GM18873 (cell line): ENCODE data around the gene LRRC8B.

ENCODE experiments used
- ATAC-seq: cut with Tn5 transposase; IDR thresholded peaks from one replicate; pipeline ENCODE4 v1.9.1; 2021; ENCODE audit warnings: mild to moderate bottlenecking, moderate library complexity, moderate number of reproducible peaks; ENCODE audit not compliant: unreplicated experiment, low FRiP score

Gene LRRC8B

DNA sequence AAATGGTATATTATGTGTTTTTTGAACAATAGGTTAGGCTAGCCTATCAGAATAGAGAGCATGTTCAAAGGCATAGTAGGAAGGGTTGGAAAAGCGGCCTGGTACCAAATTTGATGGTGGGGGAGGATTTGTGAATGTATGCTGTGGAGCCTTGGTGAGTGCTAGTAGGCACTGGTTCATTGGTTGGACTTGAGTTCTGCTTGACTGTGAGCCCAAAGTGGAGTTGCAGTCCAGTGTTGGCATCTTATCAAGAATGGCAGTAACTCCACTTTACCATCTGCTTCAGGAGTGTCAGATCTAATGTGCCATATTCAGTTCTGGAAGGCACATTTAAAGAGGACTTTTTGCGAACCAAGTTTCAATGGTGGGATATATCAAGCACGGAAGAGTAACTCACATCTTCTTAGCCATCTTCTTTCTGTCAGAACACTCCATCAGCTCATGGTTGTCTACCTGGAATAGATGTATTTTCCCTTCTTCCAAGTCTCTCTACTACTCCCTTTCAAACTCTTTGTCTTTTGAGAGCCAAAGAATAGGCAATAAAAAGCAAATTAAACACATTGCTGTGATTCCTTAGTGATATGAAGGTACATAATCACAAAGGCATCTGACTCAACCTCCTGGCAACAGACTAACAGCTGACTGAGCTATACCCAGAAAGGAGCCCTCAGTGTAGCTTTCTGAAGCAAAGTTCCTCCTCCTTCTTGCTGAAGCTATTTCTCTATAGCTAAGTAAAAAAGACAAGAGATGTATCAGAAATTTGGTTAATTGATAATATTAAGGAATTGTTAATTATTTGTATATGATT is 21.7 kb downstream of the LRRC8B start:
- ATAC-seq = no peak

DNA sequence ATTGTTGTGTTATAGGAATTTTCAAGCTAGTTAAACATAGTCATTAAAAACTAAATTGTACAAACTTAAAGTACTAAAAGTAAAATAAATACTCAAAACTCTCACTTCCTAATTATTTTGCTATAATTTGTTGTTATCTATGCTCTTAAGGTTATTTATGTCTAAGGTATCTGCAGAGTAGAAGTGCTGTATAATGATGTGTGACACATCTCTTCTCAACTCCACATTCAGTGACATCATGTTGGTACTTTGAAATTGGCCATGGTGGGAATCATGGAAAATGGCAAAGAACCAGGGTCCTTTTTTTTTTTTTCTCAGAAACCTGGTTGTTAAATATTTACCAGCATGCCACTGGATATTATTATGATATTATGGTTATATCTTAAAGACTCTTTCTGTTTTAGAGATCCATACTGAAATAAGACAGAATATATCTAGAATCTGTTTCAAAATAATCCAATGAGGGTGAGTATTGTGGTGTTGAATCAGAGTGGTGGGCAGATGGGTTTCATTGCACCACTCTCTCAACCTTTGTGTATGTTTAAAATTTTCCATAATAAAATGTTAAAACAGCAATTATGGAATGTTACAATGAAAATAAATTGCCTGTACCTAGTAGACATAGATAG is 22.4 kb downstream of the LRRC8B start:
- ATAC-seq = no peak

DNA sequence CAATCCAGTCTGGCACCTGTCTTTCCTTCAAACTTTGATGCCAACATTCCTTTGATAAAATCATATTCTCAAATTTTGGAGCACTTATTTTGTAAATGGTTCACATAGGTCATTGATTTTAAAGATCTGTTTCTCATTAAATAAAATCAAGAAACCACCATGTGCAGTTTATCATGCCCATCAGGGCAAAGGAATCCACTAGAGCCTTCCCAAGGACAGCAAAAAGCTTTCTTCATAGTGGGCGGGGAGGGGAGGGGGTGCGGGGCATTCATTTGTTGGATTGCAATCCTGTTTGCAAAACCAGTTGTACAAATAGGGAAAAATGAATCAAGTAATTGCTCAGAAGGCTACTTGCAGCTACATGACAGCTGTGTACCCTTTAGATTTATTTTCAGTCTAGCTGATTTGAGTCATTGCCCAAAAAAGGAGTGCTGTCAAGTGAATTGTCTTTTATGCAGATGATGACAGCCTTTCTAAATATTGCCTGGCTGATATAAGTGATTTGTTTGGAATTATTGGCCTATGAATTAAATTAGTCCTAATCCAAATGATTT is 23.0 kb downstream of the LRRC8B start:
- no peak for ATAC-seq

DNA sequence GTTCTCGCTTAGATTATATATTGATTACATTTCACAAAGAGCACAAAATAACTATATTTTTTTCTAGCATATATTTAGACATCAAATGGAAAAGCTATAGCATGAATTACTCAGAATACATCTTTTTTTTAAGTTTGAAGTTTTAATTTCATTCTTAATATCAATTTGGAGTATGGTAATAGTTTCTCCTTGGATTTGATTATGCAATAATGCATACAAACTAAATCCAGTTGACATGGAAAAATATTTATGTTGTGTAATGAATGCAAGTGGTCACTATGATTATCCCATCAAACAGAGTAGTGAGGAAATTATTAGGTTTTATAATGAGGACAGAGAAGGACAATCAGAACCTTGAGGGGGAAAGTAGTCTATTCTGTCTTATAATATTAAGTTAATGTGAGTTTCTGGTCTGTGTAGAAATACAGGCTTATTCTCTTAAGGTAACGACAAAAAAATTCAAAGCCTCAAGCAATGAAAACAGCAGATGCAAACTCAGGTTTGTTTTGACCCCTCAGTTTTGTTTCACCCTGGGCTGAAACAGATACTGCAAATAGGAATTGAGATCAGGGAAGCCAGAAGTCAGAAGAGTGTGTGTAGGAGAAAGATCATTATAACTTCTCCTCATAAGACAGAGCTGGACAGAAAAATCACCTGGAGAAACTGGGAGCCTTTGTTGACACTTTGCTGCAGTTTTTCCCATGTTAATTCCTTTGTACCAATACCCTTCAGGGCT is 23.7 kb downstream of the LRRC8B start:
- ATAC-seq = no peak

DNA sequence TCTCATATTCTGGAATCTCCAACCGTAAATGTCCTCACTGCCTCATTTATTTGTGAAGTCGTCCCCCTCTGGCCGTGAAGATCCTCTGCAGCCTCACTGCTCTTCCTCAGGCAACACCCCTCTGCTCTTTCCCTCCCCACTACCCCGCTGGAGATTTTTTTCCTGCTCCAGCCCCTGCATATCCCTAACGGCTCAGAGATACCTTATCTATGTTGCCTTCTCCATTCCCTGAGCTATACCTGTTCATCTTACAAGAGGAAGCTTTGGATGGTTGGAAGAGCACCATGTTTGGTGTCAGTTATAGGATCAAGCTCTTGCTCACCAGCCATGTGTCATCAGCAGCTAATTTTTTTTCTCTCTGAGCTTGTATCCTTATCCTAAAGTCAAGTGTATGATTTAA is 26.4 kb downstream of the LRRC8B start:
- ATAC-seq = no peak

DNA sequence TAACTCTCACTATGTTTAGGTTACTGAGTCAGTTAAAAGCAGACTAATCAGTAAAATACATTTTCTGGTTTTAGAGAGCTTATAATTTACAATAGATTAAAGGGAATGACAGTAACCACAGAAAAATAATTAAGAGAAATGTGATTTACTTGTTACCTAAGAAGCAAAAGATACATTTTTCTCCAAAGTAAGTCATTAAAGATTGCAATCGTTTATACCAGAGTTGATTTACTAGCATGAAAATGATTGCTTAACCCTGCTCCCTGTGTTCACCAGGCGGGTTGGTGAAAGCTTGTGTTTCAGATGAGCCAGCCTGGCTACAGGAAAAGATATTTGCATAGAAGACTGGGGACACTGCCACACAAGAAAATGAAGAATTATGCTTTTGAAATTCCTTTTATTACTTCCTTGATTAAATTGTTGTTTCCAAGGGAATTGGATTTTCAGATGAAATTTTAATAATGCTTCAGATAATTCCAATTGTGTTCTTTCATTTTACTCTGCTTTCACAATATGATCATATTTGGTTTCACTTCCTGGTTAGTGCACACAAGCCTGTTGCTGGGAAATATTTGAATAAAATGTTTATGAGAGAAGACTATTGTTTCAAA is 27.9 kb downstream of the LRRC8B start:
- peak; percentile 91 for ATAC-seq

DNA sequence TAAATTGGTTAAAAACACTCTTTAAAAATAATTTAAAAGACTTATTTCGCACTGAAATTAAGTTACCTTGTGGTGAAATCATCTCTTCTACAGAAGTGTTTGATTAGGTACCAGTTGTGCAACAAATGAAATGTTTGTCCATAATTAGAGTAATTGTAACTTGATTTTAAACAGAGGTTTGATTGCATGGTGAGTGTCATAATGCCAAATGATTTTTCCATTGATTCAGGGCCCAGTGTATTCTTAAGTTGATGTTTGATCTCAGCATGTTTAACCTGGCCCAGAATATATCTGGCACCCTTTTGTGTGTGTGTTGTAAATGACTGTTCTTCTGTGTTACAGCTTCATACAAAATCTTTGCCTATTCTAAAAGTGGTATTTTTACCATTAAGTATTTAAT is 28.5 kb downstream of the LRRC8B start:
- no peak for ATAC-seq

DNA sequence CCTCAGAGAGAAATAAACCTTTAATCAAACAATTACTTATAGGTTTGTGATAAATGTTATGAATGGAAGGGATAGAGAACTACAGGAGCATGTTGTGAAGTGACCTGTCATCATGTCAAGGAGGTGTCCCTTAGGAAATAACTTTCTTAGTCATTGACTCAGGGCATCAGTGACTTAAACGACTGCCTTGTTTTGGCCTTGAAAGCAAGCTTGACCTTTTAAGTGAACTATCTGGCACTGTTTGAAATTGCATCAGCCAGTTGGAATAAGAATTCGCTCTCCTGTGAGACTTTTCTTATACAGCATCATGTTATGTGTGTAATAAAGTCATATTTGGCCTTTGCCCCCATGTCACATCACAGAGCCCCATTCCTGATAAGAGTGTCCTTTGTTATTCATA is 30.9 kb downstream of the LRRC8B start:
- no peak for ATAC-seq

DNA sequence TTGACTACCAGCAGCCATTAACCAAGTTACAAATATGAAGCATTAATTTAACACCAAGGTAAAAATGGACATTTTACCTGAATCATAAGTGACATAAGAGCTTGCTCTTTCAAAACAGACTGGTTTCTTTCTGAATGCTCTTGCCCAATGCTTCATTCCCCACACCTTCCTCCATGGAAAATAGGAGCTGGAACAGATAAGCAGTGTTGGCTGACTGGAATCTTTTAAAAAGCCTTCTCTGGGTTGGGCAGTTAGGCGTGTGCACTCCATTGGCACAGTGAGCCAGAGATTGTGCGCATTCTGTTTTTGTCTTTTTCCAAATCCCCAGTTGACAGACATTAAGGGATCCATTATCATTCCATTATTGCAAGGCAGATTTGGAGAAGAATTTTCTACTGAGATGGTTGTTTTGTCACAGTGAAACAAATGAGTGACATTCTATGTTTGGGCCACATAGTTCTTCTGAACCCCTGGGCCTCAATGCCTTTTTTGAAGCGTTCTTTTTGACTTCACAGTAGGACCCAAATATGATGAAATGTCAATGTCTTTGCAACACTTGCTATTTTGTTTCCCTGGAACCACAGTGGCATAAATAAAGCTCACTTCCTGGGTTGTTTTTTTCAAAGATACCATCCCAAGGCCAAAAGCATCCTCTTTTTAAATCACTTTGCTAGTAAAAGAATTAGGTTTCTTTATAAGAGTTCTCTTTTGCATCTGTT is 32.3 kb downstream of the LRRC8B start:
- ATAC-seq = no peak

DNA sequence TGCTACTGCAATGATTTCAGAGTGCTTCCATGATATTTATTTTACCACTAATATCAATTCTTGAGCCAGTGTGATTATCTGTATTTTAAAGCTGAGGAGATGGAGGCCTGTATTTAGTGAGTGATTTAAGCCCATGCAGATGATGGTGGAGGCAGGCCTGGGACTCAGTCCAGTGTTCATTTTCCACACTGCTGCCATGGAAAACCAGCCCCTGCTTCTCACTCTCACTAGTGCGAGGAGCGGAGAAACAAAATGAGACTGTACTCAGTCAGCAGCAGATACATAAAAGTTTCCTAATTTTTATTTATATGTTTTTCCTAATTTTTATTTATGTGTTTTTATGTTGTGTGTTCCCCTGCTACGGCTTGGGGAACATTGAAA is 32.8 kb downstream of the LRRC8B start:
- no peak for ATAC-seq

DNA sequence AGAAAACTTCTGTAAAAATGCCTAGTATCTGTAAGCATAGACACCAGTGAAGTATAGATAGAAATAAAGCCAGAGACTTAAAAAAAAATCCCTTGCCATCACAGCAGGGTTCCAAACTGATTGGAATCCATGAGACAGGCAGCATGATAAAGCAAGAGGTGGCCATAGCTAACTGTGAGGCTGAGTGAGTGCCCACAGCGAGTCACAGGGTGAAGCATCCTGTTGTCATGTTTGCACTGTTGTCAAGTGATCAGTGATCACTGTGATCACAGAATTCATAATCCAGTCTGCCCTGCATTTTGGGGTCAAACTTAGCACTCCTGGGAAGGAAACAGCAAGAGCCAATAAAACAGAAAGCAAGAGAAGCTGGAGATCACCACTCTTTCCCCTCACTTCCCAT is 33.3 kb downstream of the LRRC8B start:
- no peak for ATAC-seq

DNA sequence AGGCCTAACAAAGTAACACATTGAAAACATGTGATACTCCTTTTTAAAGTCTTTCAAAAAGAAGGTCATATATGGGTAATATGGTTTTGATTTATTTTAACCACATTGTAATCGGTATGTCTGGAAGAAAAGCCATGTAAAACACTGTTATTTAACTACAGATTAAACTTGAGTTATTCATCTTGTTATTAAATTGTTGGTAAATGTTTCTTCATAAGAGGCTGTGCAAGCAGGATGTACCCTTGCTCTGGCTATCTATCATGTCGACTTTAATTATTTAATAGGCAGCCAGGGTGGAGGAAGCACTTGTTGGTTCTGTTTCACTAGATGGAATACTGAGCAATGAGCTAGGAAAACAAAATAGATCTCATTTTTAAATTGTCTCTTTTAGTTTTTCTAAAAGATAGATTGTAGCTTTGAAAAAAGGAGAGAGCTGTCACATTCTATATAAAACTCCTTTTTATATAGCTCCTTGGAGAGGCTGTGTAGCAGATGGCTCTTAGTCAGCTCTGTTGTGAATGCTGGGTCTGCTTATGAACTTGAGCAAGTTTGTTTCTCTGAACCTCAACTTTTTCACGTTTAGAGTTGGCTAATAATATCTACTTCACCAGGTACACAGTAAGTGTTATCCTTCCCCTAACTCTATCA is 39.5 kb downstream of the LRRC8B start:
- ATAC-seq = no peak

DNA sequence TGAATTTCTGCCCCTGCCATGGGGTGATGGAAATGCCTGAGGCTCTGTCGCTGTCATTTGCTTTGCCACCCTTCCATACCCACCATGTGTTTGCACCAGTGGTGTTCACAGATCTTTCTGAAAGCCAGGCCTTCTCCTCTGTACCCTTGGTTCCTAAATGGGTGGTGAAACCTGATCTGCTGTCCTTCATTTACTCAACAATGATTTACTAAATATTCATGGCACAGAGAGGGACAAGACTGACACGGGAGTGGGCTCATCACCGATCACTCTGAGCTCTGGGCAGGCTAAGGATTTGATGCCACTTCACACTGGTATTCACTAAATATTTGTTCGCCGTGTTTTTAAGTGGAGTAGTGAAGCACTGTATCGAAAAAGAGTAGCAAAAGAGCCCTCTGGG is 40.9 kb downstream of the LRRC8B start:
- ATAC-seq = no peak

DNA sequence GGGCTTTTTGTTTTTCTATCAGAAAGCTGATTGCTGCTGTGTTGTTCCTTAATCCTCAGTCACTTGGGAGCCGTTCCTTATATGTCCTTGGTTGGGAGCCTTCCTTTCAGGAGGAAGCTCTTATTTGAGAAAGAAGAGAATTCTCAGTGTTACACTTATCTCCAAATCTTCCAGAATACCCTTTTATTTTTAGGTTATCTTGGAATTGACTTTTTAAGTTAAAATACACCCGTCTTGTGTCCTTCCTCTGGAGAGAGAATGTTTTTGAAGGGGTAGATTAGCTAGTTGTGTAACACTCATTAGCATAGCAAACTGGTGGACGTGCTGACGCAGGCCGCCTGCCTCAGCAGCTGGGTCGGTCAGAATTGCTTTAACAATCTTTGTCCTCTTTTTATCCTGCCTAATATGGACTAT is 42.1 kb downstream of the LRRC8B start:
- ATAC-seq = no peak

DNA sequence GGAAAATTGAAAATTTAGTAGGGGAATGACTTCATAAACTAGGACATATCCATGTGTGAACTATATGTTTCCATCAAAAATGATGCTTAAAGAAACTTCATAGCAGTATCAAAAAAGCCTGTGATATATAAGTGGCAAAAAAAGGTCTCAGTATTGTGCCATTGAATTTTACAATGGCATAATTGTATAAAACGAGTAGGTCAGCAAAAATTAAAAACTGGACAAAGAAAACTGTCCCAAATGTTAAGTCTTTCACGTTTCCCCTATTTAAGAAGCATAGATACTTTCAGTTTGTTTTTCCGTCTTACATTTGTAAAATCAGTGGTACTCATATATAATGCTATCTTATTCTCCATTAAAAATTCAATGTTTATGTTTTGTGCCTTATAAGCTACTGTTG is 43.2 kb downstream of the LRRC8B start:
- ATAC-seq = no peak

DNA sequence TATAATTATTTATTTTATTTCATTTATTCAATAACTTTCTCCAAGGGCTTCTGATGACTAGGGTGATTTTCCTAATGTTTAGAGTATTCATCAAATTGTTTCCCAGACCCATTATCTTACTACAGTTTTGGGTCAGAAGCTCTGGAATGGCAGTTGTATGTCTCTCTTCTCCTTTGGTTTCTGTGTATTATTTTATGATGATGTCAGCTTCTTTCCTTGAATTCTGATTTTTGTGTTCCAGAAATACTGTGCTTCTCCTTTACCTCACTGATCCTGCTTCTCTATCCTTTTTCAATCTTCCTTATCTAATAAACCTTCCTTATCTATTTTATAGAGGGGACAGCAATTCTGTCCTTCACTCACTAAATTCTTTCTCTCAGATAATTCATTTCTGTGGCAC is 48.8 kb downstream of the LRRC8B start:
- ATAC-seq = no peak

DNA sequence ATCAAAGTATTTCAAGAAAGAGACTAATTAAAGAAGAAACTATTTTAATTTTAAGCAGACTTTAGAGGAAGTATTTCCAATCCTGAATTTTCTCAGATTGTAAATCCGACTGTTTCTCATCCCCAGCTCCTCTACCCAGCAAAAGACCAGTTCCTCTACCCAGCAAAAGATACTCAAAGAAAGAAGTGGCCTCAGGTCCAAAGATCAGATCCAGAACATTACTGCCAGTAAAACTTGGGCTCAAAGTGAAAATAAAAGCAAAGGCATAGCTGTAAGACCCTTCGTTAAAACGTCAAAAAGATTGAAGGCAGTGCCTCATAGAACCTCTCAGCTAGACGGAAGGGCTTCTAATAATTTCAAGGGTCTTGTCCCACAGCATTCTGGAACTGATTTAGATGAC is 50.0 kb downstream of the LRRC8B start:
- no peak for ATAC-seq

DNA sequence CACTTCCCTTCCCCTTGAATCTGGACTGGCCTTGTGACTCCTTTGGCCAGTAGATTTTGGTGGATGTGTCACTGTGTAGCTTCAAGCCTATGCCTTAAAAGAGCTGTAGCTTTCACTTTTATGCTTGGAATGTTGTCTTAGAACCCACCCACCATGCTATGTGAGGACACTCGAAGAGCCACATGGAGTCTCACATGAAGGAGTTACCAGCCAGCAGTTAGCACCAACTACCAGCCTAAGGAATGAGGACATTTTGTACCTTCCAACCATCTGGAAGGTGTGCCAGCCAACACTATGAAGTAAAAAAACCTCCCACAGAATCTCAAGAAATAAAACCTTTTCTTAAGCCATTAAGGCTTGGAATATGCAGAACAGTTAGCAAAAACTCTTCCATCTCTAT is 50.6 kb downstream of the LRRC8B start:
- no peak for ATAC-seq

DNA sequence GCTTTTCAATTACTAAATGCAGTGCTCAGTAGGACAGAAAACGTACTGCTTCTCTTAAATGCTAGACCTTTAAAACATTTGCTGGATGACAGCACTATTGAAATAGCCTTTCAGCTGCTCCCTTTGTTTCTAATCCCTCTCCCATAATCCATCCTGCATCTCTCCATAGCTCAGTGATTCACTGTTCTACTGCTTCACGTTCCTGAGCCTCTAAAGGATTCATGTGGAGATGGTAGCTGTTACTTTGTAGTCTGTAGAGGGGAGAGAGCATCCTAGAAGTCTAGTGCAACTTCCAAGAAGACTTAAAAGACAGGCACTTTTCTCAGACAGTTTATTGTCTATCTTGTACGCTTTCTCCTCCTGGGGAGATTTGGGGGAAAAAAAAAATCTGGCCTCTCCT is 51.4 kb downstream of the LRRC8B start:
- no peak for ATAC-seq

DNA sequence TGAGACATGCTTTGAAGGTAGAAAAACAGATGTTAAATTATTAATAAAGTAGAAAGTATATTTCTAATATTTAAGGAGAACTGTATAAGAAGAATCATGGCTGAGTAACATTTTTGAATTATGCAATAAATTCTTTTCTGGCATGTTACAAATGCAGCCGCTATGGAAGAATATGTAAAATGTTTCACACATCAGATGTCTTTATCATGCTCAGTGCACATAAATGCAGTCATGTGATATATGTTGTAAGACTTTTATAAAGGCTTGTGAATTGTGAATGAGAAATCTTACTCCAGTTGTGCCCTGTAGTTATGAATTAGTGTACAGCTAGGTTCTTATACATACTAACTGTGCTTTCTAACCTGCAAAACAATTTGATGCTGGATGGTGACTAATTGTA is 53.5 kb downstream of the LRRC8B start:
- ATAC-seq = no peak
